H9 (cell line): Measurements from ENCODE around the gene JAKMIP1. TPM values are rescaled to one million over a fixed set of nuclear protein-coding genes. Genes with fewer than 3 reads are reported as not detected.

Experiments
- DNase-seq: peaks from one replicate; pipeline ENCODE4 v3.0.0-alpha.2; 2017
- H2AFZ ChIP-seq: one replicate; pipeline ENCODE4 v1.6.1; 2013; ENCODE audit warnings: mild to moderate bottlenecking, low read length, control low read depth, moderate library complexity
- H2AK5ac ChIP-seq: 2 replicates; pipeline ENCODE4 v1.6.1; 2013; ENCODE audit warnings: low read length, control low read depth, mixed read lengths; ENCODE audit not compliant: insufficient read length
- H2BK120ac ChIP-seq: one replicate; pipeline ENCODE4 v1.6.1; 2013; ENCODE audit warnings: low read depth, mild to moderate bottlenecking, low read length, control low read depth, inconsistent platforms; ENCODE audit not compliant: poor library complexity, severe bottlenecking
- H2BK12ac ChIP-seq: 2 replicates; pipeline ENCODE4 v1.6.1; 2013; ENCODE audit warnings: low read length, control low read depth, mixed read lengths, low read depth; ENCODE audit not compliant: insufficient read length
- H2BK15ac ChIP-seq: 2 replicates; pipeline ENCODE4 v1.6.1; 2013; ENCODE audit warnings: low read depth, low read length, control low read depth
- H2BK20ac ChIP-seq: one replicate; pipeline ENCODE4 v1.6.1; 2013; ENCODE audit warnings: low read depth, mild to moderate bottlenecking, low read length, control low read depth, inconsistent platforms; ENCODE audit not compliant: poor library complexity, severe bottlenecking
- H2BK5ac ChIP-seq: 2 replicates; pipeline ENCODE4 v1.6.1; 2013; ENCODE audit warnings: low read length, control low read depth, mixed read lengths; ENCODE audit not compliant: insufficient read length
- H3K14ac ChIP-seq: 2 replicates; pipeline ENCODE4 v1.6.1; 2013; ENCODE audit warnings: low read length, control low read depth; ENCODE audit not compliant: insufficient read depth
- H3K18ac ChIP-seq: 2 replicates; pipeline ENCODE4 v1.6.1; 2013; ENCODE audit warnings: low read depth, mild to moderate bottlenecking, mixed read lengths, low read length, control low read depth; ENCODE audit not compliant: insufficient read length
- H3K23ac ChIP-seq: 2 replicates; pipeline ENCODE4 v1.6.1; 2013; ENCODE audit warnings: low read length, control low read depth, mixed read lengths, low read depth; ENCODE audit not compliant: insufficient read length
- H3K23me2 ChIP-seq: 2 replicates; pipeline ENCODE4 v1.6.1; 2013; ENCODE audit warnings: low read depth, mild to moderate bottlenecking, mixed read lengths, low read length, control low read depth; ENCODE audit not compliant: insufficient read length, poor library complexity, severe bottlenecking
- H3K27ac ChIP-seq: 2 replicates; pipeline ENCODE4 v1.5.1; 2013; ENCODE audit warnings: low read length, control low read depth, mixed read lengths, low read depth; ENCODE audit not compliant: insufficient read length
- H3K27me3 ChIP-seq: 2 replicates; pipeline ENCODE4 v1.6.1; 2013; ENCODE audit warnings: low read length, control low read depth, inconsistent platforms; ENCODE audit not compliant: insufficient read depth
- H3K4ac ChIP-seq: 2 replicates; pipeline ENCODE4 v1.6.1; 2013; ENCODE audit warnings: low read depth, mild to moderate bottlenecking, control low read depth, inconsistent platforms, low read length, moderate library complexity
- H3K4me1 ChIP-seq: 2 replicates; pipeline ENCODE4 v1.6.1; 2013; ENCODE audit warnings: low read length, control low read depth, inconsistent platforms; ENCODE audit not compliant: insufficient read depth
- H3K4me2 ChIP-seq: 2 replicates; pipeline ENCODE4 v1.6.1; 2013; ENCODE audit warnings: low read length, control low read depth, mixed read lengths; ENCODE audit not compliant: insufficient read length, insufficient read depth
- H3K56ac ChIP-seq: 2 replicates; pipeline ENCODE4 v1.6.1; 2013; ENCODE audit warnings: low read depth, mild to moderate bottlenecking, mixed read lengths, low read length, control low read depth; ENCODE audit not compliant: insufficient read length
- H3K79me1 ChIP-seq: 2 replicates; pipeline ENCODE4 v1.6.1; 2013; ENCODE audit warnings: low read depth, mild to moderate bottlenecking, moderate library complexity, low read length, control low read depth, inconsistent platforms; ENCODE audit not compliant: insufficient read depth, poor library complexity, severe bottlenecking
- H3K79me2 ChIP-seq: 2 replicates; pipeline ENCODE4 v1.6.1; 2013; ENCODE audit warnings: low read length, control low read depth, inconsistent platforms; ENCODE audit not compliant: insufficient read depth
- H3K9ac ChIP-seq: 2 replicates; pipeline ENCODE4 v1.6.1; 2013; ENCODE audit warnings: low read length, control low read depth, mixed read lengths; ENCODE audit not compliant: insufficient read length; ENCODE audit errors: extremely low read depth
- H3K9me3 ChIP-seq: one replicate; pipeline ENCODE4 v1.6.1; 2013; ENCODE audit warnings: low read depth, low read length, inconsistent platforms; ENCODE audit not compliant: control insufficient read depth
- H3T11ph ChIP-seq: one replicate; pipeline ENCODE4 v1.6.1; 2013; ENCODE audit warnings: mild to moderate bottlenecking, low read length, control low read depth, inconsistent platforms
- H4K20me1 ChIP-seq: one replicate; pipeline ENCODE4 v1.6.1; 2013; ENCODE audit not compliant: control insufficient read depth, insufficient read length, insufficient read depth
- H4K5ac ChIP-seq: 2 replicates; pipeline ENCODE4 v1.6.1; 2013; ENCODE audit warnings: low read depth, mild to moderate bottlenecking, mixed read lengths, low read length, control low read depth; ENCODE audit not compliant: insufficient read length
- H4K8ac ChIP-seq: replicated peaks from 2 replicates; pipeline ENCODE4 v1.6.1; 2013; ENCODE audit warnings: low read length, control low read depth, mixed read lengths, low read depth; ENCODE audit not compliant: insufficient read length
- H4K91ac ChIP-seq: 2 replicates; pipeline ENCODE4 v1.6.1; 2013; ENCODE audit warnings: low read depth, mild to moderate bottlenecking, moderate library complexity, mixed read lengths, low read length, control low read depth; ENCODE audit not compliant: insufficient read length
- H3K27ac Mint-ChIP-seq, 3 experiments: 2 replicates in 2 of 3; 3 replicates in 1 of 3; pipeline ENCODE4 v1.8.0; 2020 to 2021; ENCODE audit warnings: mixed read lengths in 3 of 3, mild to moderate bottlenecking in 1 of 3, moderate library complexity in 1 of 3
- H3K27me3 Mint-ChIP-seq: 2 replicates; pipeline ENCODE4 v1.8.0; 2021; ENCODE audit warnings: low read depth, mild to moderate bottlenecking, moderate library complexity, mixed read lengths
- H3K36me3 Mint-ChIP-seq, 3 experiments: 2 replicates in 2 of 3; 3 replicates in 1 of 3; pipeline ENCODE4 v1.8.0; 2020 to 2021; ENCODE audit warnings: low read depth in 3 of 3, mixed read lengths in 3 of 3; ENCODE audit not compliant: insufficient read depth in 1 of 3
- H3K4me1 Mint-ChIP-seq, 2 experiments: 2 replicates each; pipeline ENCODE4 v1.8.0; 2020; ENCODE audit warnings: mixed read lengths in 2 of 2
- H3K4me3 Mint-ChIP-seq, 2 experiments: 2 replicates in 1 of 2; 3 replicates in 1 of 2; pipeline ENCODE4 v1.8.0; 2020 to 2021; ENCODE audit warnings: mild to moderate bottlenecking in 2 of 2, mixed read lengths in 2 of 2, moderate library complexity in 1 of 2
- H3K9me3 Mint-ChIP-seq, 2 experiments: 2 replicates in 1 of 2; 3 replicates in 1 of 2; pipeline ENCODE4 v1.8.0; 2020; ENCODE audit warnings: mild to moderate bottlenecking in 2 of 2, mixed read lengths in 2 of 2, moderate library complexity in 1 of 2
- CTCF ChIP-seq: fragments of 200-600 bp; sonication (generic); conservative IDR thresholded peaks from 3 replicates; pipeline ENCODE4 v1.8.0; 2021; ENCODE audit warnings: antibody characterized with exemption, mild to moderate bottlenecking
- WGBS: extraction: QIAGEN DNeasy Blood & Tissue Kit; methylation state at CpG from one replicate; pipeline ENCODE4 v1.1.7; 2013; ENCODE audit warnings: missing lambda C conversion rate, low lambda C conversion rate, mixed read lengths; ENCODE audit not compliant: insufficient read length; ENCODE audit errors: extremely low coverage; 5-methylcytosine and 5-hydroxymethylcytosine counted together
- total RNA-seq: library from RNA; stranded (reverse); gene quantifications from 2 replicates; pipeline ENCODE4 v1.2.1, GENCODE V29; 2021

JAKMIP1 gene
- total RNA-seq, 1 experiment from 2014 or later = 1.5 TPM

GRCh38 chr4:6160536-6160935, 39.8 kb downstream of the JAKMIP1 start:
- Histone ChIP-seq H3K18ac (no peak overlapping the region), H4K5ac (no peak overlapping the region), H2BK20ac (no peak overlapping the region), H4K20me1 (peaks cover 6% of the 10 kb centered on the region), H3K14ac (no peak overlapping the region; the same call in 1 of the 2 replicates), H2AFZ (no peak overlapping the region), H3K9ac (no peak overlapping the region), H3K56ac (no peak overlapping the region), H3K27me3 (no peaks in the 10 kb centered on the region; the same call in 1 of the 2 replicates), H3T11ph (no peak overlapping the region), H3K79me2 (no peaks in the 10 kb centered on the region), H2BK15ac (no peak overlapping the region), H4K8ac (no peak overlapping the region), H3K4ac (no peak overlapping the region), H4K91ac (no peak overlapping the region), H3K4me1 (peaks cover under 1% of the 10 kb centered on the region; the same call in 1 of the 2 replicates), H2AK5ac (no peak overlapping the region), H3K23ac (no peak overlapping the region), H3K23me2 (peaks cover 2% of the 10 kb centered on the region), H3K79me1 (no peaks in the 10 kb centered on the region), H2BK120ac (no peak overlapping the region), H3K9me3 (peaks cover 8% of the 10 kb centered on the region), H3K4me2 (no peak overlapping the region), H2BK5ac (peak overlapping the region; percentile 14), H3K27ac (no peak overlapping the region), H2BK12ac (no peak overlapping the region)
- no peak for DNase-seq
- Mint-ChIP-seq H3K9me3 (peaks cover 9 to 20% of the 10 kb centered on the region in 2 experiments), H3K27ac (peak overlapping the region in 1 of 3 experiments; percentile 21; a peak in 2 of 7 replicates), H3K4me1 (peaks cover 6 to 11% of the 10 kb centered on the region in 2 experiments), H3K4me3 (no peak overlapping the region), H3K36me3 (peaks cover 2 to 17% (median 17%) of the 10 kb centered on the region in 3 experiments; a peak in 6 of 7 replicates), H3K27me3 (peaks cover 12% of the 10 kb centered on the region)
- WGBS = no CpG with 5 or more reads among the region's 12 CpGs
- no peak for TF ChIP-seq CTCF
